Activated CD4-positive, CD25-positive, alpha-beta regulatory T cell treated with anti-CD3 and anti-CD28 coated beads, Interleukin-2, amount 50 U/mL, for 16 hours (primary cell): ENCODE measurements around the gene PEDS1.
"Not testable (repeated sequence)": the region's sequence is repeated elsewhere in the genome, so short reads cannot be mapped to it uniquely, and the experiment has no call there.

Experiments used
- DNase-seq: peaks from one replicate; pipeline ENCODE4 v3.0.0-alpha.2; 2020; ENCODE audit warnings: low read depth, low spot score

The PEDS1 gene

GRCh38 chr20:50136822-50137599 lies 16.5 kb downstream of the PEDS1 start:
- no peak for DNase-seq

- not testable (repeated sequence) for DNase-seq
These were observed 18.4 kb downstream of the PEDS1 start for GRCh38 chr20:50135157-50135556.

GRCh38 chr20:50133474-50134217 lies 19.9 kb downstream of the PEDS1 start:
- DNase-seq = no peak

- no peak for DNase-seq
These were observed 20.5 kb downstream of the PEDS1 start for GRCh38 chr20:50133041-50133440.

- DNase-seq = no peak
These were observed 22.5 kb downstream of the PEDS1 start for GRCh38 chr20:50130995-50131394.

GRCh38 chr20:50130356-50130723 lies 23.2 kb downstream of the PEDS1 start:
- no peak for DNase-seq

- no peak for DNase-seq
These were observed 23.7 kb downstream of the PEDS1 start for GRCh38 chr20:50129662-50130355.

GRCh38 chr20:50128520-50128905 lies 25.0 kb downstream of the PEDS1 start:
- DNase-seq = no peak

- no peak for DNase-seq
These were observed 25.7 kb downstream of the PEDS1 start for GRCh38 chr20:50127587-50128519.

- no peak for DNase-seq
These were observed 26.9 kb downstream of the PEDS1 start for GRCh38 chr20:50126662-50127061.

- no peak for DNase-seq
These were observed 28.2 kb downstream of the PEDS1 start for GRCh38 chr20:50125279-50125678.

GRCh38 chr20:50124496-50124895 lies 29.0 kb downstream of the PEDS1 start:
- no peak for DNase-seq

- no peak for DNase-seq
These were observed 30.1 kb downstream of the PEDS1 start for GRCh38 chr20:50123418-50123817.

GRCh38 chr20:50122763-50123162 lies 30.8 kb downstream of the PEDS1 start:
- no peak for DNase-seq

- DNase-seq = no peak
These were observed 31.7 kb downstream of the PEDS1 start for GRCh38 chr20:50121858-50122271.

GRCh38 chr20:50120935-50121693 lies 32.4 kb downstream of the PEDS1 start:
- DNase-seq = peak; percentile 31

- no peak for DNase-seq
These were observed 35.3 kb downstream of the PEDS1 start for GRCh38 chr20:50118203-50118602.

GRCh38 chr20:50116368-50116999 lies 37.0 kb downstream of the PEDS1 start:
- DNase-seq = no peak

GRCh38 chr20:50115591-50116367 lies 37.7 kb downstream of the PEDS1 start:
- peak; percentile 83 for DNase-seq
